Cardiac fibroblast (primary cell): ENCODE measurements around the gene SLC35F6.
A peak's percentile ranks its signal among the peaks of the same experiment; 100 is the strongest.

Source experiments
- DNase-seq, 2 donors: peaks; one replicate each; pipeline versions ENCODE4 v3.0.0 to v3.0.0-alpha.2; 2010; ENCODE audit warnings: low read depth in 2 of 2
- H3K4me3 ChIP-seq, 2 donors: replicated peaks in 1 of 2; 1 replicate in 1 of 2; 2 replicates in 1 of 2; pipeline ENCODE4 v1.5.1; 2011; ENCODE audit warnings: low read depth in 2 of 2, low read length in 2 of 2, mild to moderate bottlenecking in 2 of 2, moderate library complexity in 1 of 2
- CTCF ChIP-seq: IDR thresholded peaks from one replicate; pipeline ENCODE4 v1.5.1; 2011; ENCODE audit warnings: low read depth, mild to moderate bottlenecking, low read length, inconsistent platforms

The SLC35F6 gene

DNA sequence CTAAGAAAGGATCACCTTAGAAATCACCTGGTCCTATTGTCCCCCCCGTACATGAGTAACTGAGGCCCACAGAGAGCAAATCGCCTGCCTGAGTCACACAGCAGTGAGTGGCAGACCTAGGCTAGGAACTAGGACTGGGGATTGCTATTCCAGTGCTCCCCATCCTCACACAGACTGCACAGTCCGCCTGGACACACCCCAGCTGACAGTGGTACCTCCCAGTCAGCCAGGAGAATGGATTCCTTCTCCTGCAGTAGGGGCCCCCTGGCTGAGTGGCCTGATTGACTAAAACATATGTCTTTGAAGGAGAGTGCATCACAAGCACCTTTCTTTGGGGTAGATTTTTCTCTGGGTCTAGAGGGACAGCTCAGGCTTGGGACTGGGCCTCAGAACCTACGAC lies 32.4 kb upstream of the SLC35F6 start:
- DNase-seq: no peak
- no peak for TF ChIP-seq CTCF
- H3K4me3 ChIP-seq: no peak overlapping the region

DNA sequence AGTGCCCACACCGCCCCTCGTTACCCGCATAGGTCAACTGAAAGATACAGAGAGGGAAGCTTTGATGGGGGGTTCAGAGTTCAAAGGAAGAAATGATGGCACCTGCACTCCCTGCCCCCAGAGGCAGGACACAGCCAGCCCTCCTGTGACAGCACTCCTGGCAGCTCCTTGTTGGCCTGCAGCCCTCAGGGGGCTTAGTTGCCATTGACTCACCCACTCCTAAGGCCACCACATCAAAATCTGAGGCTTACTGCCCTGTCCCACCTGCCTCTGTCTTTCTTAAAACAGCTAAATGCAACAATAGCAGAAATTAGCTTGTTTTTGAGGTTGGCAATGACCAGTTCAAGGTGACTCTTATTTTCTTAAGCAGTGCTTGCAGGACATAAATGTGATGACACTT lies 31.6 kb upstream of the SLC35F6 start:
- no peak overlapping the region for H3K4me3 ChIP-seq
- DNase-seq: no peak
- no peak for TF ChIP-seq CTCF

DNA sequence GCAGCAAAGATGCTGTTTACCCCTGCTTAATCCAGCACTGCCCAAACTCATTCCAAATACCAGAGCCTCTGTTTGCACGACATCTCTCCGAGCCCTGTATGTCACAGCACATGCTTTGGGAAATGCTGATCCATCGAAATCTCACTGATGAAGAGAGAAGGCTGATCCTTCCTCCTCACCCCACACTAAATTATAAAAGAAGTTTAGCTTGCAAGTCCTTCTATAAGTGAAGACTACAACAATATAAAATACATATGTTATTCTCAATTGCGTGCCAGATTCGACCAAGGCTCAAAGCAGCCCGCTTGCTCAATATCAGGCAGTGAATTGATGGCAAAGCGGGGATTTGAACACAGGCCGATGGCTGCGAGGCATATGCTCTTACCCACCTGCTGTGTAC lies 30.7 kb upstream of the SLC35F6 start:
- DNase-seq: no peak
- H3K4me3 ChIP-seq: no peak overlapping the region
- no peak for TF ChIP-seq CTCF

- no peak for TF ChIP-seq CTCF
- H3K4me3 ChIP-seq: no peak overlapping the region
- DNase-seq: peak; percentile 92 to 97
Measured at GRCh38 chr2:26735097-26735496, 29.0 kb upstream of the SLC35F6 start.

DNA sequence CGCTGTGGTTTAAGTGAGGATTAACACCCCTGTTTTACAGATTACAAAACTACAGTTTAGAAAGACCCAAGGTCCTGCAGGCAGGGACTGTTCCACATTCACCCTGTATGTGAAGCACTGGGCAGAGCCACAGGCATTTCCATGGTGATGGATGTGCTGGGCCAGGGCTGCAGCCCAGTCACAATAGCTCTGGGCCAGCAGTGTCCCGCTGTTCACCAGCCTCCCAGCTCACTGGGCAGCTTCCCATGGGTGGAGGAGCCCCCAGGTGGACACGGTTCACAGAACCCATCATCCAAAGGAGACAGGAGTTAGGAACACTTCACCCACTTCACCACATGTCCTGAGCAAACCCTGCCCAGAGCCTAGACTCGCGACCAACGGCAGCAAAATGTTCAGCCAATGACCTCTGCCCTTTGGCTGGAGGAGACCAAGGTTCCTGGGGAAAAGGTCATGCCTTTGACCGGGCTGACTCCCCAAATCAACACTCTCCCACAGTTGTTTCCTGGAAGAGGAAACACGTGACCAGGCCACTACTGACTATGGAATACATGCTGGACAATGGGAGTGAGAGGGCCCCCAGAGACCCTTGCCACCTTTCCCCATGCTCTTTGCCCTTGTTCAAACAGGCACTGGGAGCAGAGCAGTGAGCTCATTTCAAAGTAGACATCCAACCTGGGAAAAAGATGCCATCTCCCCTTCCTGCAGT lies 28.0 kb upstream of the SLC35F6 start:
- no peak for TF ChIP-seq CTCF
- H3K4me3 ChIP-seq: no peak overlapping the region
- DNase-seq: no peak

- H3K4me3 ChIP-seq: no peak overlapping the region
- TF ChIP-seq CTCF: no peak
- DNase-seq: no peak
Measured at GRCh38 chr2:26737221-26737620, 26.9 kb upstream of the SLC35F6 start.

DNA sequence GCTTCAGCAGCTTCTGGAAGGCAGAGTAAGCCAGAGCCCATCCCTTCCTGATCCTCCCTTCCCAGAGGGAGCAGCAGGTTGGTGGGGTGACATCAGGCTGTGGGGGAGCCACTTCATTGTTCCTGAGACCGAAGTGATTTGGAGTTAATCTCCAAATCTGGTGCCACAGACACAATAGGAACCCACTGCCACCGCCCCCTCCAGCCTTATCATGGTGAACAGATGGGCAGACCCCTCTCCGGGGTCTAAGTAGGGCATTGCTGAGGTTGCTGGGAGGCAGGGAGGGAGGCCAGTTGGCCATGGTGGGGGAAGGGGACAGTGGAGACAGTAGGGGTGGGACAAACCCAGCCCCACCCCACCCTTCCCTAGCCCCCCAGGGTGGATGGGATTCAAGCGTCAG lies 25.6 kb upstream of the SLC35F6 start:
- no peak for DNase-seq
- no peak for TF ChIP-seq CTCF
- no peak overlapping the region for H3K4me3 ChIP-seq
